Stimulated activated CD8-positive, alpha-beta memory T cell treated with anti-CD3 and anti-CD28 coated beads, Interleukin-4, amount 100 ng/mL, for 4 hours (primary cell): Measurements from ENCODE around the gene CRKL.
"Not testable (repeated sequence)": the region's sequence is repeated elsewhere in the genome, so short reads cannot be mapped to it uniquely, and the experiment has no call there.

Experiments
- DNase-seq, 2 donors: peaks; one replicate each; pipeline ENCODE4 v3.0.0-alpha.2; 2020; ENCODE audit warnings: low read depth in 2 of 2, low spot score in 1 of 2

Gene CRKL

DNA sequence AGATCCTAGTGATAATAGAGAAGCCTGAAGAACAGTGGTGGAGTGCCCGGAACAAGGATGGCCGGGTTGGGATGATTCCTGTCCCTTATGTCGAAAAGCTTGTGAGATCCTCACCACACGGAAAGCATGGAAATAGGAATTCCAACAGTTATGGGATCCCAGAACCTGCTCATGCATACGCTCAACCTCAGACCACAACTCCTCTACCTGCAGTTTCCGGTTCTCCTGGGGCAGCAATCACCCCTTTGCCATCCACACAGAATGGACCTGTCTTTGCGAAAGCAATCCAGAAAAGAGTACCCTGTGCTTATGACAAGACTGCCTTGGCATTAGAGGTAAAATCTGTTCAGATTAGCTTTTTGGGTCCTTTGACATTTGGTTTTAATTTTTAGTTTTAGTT, 16.7 kb downstream of the CRKL start:
- DNase-seq, result no peak

DNA sequence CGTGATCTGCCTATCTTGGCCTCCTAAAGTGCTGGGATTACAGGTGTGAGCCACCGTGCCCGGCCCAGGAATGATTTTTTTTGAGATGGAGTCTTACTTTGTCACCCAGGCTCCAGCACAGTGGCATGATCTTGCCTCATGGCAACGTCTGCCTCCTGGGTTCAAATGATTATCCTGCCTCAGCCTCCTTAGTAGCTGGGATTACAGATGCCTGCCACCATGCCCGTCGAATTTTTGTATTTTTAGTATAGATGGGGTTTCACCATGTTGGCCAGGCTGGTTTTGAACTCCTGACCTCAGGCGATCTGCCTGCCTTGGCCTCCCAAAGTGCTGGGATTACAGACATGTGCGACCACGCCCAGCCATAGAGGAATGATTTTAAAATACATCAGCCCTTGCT, 17.8 kb downstream of the CRKL start:
- not testable (repeated sequence) for DNase-seq

DNA sequence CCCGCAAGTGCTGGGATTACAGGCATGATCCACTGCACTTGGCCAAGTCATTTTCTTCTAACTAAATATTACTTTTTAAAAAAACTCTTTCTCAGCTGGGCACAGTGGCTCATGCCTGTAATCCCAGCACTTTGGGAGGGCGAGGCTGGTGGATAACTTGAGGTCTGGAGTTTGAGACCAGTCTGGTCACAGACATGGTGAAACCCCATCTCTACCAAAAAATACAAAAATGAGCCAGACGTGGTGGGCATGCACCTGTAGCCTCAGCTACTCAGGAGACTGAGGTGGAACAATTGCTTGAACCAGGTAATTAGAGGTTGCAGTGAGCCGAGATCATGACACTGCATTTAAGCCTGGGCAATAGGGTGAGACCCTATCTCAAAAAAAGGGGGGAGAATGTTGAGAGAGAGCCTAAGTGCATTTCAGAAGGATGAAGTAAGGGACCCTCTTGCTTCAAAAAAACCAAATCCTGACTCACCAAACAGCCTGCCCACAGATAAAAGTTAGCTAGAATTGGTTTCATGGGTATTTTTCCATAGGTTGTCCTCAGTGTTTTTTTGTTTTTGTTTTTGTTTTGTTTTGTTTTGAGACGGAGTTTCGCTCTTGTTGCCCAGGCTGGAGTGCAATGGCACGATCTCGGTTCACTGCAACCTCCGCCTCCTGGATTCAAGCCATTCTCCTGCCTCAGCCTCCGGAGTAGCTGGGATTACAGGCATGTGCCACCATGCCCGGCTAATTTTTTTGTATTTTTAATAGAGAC, 18.8 kb downstream of the CRKL start:
- not testable (repeated sequence) for DNase-seq

DNA sequence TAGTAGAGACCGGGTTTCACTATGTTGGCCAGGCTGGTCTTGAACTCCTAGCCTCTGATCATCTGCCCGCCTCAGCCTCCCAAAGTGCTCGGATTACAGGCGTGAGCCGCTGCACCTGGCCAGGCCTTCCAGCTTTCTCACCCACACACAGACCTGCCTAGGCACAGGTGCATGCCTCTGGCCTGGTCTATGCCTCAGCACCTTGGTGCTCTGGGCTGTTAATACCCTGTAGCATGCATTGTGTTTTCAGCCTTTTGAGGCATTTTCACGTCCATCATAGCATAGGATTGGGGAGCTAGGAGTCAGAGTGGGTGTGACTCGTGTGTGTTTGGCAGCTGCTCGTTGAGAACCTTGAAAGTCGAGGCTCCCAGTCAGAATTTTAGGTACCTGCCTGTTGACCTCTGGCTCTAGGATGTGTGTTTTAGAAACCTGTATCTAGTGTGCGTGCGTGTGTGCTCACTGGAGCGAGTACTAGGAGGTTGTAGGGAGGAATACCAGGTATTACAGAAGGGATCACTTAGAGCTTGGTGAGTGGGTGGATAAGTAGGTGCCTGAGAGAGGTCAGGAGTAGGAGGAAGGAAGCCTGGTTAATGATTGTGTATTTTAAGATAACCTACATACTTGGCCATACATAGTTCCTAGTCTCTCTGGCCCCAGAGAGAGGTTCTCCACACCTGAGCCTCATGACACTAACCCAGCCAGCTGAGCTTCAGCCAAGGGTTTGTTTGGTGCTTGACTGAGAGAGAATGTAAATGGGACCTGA, 20.0 kb downstream of the CRKL start:
- DNase-seq, result no peak

DNA sequence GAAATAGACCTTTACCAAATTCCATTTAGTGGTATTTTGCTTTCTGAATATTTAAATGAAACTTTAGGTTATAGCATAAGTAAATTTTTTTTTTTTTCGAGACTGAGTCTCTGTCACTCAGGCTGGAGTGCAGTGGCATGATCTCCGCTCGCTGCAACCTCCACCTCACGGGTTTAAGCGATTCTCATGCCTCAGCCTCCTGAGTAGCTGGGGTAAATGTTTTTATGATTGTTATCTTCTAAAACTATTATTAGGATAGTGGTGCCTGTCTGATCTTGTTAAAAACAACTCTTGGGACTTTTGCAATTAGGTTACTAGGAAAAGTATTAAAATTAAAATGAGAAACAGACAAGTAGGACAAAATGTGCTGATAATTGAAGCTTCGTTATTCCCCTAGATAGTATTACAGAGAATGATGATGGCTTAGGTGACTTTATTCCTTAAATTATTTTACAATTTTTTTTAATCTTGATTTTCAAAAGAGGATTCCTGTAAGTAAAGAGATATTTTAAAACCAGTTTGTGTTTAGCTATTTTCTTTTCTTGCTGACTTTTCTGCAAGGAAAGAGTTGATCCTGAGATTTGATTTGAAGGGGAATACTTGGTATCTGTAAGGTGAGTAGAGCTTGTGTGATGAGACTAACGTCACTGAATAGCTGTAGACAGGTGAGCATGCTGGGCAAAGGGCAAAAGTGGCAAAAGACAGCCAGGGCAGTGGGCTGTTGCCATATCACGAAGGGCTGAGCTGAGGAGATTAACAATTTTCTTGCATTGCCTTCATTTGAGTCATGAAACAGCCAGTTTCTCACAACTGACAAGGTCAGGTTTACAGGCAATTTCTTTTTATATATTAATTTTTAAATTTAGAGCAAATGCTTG, 20.8 kb downstream of the CRKL start:
- no peak for DNase-seq

DNA sequence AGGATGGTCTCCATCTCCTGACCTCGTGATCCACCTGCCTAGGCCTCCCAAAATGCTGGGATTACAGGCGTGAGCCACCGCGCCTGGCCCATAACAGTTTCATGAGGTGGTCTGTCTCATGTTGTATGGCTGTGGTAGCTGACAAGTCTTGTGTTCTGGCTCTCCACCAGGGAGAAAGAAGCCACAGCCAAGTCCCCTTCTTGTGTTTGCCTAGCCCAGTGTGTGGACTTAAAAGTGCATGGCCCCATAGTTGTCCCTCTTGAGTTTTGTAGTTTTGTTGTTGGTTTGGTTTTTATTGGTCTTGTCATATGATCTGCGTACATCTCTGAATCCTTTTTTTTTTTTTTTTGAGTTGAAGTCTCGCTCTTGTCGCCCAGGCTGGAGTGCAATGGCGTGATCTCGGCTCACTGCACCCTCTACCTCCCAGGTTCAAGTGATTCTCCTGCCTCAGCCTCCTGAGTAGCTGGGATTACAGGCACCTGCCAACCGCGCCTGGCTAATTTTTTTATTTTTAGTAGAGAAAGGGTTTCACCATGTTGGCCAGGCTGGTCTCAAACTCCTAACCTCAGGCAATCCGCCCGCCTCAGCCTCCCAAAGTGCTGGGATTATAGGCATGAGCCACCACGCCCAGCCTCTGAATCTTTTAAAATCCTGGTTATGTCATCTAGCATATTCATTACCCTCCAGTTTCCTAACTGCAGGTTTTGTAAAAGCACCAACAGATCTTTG, 22.4 kb downstream of the CRKL start:
- not testable (repeated sequence) for DNase-seq

DNA sequence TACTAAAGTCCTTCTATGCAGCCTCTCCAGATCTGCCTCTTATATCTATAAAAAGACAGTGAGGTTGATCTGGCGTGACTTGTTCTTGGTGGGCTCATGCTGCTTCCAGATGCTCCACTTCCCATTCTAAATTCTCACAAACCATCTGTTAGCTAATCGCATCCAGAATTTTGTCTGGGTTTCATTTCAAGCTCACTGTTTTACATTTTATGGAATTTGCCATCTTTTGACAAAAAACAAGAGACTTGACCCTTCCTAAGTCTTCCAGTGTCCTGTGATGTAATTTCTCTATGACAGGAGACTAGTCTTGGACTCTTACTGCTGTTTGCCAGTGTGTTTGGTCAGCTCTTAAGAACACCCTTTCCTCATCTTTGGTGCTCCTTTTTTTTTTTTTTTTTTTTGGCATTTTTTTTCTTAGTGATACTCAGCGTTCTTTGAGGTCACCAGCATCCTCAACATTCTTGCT, 23.0 kb downstream of the CRKL start:
- DNase-seq, result no peak

DNA sequence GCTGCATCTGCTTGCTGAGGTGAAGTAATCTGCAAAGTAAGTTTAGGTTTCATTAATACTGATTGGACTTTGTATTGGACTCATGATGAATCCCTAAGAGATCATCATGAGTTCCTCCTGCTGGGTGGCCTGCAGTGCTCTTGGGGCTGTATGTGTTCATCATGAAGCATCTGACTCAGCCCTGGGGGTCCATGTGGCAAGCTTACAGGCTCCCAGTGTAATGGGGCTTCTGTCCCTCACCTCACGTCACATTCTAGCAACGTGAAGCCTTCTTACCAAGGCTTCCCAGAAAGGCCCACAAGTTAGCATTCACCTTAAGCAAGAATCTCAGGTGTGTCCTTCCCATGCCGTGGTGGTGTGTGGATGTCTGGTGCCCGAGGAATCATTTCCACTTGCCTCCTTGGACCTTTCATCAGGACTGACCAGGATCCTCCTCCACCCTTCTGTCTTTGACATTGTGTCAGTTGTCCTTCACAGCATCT, 23.7 kb downstream of the CRKL start:
- DNase-seq, result no peak

DNA sequence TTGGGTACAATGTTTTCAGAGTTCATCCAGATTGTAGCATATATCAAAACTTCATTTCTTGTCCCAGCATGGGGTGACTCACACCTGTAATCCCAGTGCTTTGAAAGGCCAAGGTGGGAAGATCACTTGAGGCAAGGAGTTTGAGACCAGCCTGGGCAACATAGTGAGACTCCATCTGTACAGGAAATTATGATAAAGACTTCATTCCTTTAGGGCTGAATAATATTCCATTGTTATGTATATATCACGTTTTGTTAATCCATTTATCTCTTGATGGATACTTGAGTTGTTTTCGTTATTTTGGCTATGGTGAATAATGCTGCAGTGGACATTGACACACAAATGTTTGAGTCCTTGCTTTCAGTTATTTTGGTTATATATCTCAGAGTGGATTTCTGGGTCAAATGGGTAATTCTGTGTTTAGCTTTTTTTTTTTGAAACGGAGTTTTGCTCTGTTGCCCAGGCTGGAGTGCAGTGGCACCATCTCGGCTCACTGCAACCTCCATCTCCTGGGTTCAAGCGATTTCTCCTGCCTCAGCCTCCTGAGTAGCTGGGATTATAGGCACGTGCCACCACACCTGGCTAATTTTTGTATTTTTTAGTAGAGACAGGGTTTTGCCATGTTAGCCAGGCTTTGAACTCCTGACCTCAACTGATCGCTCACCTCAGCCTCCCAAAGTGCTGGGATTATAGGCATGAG, 25.1 kb downstream of the CRKL start:
- not testable (repeated sequence) for DNase-seq

DNA sequence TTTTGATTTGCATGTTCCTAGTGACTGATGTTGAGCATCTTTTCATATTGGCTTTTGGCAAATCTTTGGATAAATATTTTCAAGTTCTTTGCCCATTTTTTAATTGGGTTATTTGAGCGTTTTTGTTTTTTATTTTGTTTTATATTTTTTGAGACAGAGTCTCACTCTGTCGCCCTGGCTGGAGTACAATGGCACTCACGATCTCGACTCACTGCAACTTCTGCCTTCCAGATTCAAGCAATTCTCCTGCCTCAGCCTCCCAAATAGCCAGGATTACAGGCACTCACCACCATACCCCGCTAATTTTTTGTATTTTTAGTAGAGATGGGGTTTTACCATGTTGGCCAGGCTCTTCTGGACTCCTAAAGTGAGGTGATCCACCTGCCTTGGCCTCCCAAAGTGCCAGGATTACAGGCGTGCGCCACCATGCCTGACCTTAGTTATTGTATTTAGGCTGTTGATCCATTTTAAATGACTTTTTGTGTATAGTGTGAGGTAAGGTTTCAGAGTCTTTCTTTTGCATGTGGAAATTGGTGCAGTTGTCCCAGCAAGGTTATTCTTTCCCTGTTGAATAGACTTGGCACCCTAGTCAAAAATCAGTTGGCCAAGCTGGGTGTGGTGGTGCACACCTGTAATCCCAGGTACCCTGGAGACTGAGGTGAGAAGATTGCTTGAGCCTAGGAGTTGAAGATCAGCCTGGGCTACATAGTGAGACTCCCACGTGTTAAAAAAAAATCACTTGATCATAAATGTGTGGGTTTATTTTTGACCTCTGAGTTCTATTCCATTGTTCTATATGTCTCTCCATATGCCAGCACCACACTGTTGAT, 26.1 kb downstream of the CRKL start:
- no peak for DNase-seq

DNA sequence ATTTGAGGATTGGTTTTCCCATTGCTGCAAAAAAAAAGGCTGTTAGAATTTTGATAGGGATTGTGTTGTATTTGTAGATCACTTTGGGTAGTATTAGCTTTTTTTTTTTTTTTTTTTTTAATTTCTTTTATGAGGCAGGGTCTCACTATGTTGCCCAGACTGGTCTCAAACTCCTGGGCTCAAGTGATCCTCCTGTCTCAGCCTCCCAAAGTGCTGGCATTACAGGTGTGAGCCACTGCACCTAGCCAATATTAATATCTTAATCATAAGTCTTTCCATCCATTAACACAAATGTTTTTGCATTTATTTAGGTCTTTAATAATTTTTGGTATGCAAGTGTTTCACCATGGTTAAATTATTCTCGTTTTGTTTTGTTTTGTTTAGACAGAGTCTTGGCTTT, 26.8 kb downstream of the CRKL start:
- DNase-seq, result no peak

DNA sequence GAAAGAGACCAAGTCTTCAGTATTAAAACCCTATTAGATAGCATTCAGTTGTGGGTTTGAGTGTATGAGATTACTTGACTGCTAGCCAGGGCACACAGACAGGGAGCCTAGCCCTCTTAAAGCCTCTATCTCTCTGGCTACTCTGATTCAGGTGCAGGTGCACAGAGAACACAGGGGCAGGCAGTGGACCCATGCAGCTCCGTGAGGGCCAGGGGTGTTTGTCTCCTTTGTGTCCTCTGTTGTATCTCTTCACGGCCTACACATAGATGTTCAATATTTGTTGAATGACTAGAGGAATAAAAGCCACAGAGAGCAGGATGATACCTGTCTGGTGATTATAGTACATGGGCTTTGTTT, 28.3 kb downstream of the CRKL start:
- DNase-seq, result no peak

DNA sequence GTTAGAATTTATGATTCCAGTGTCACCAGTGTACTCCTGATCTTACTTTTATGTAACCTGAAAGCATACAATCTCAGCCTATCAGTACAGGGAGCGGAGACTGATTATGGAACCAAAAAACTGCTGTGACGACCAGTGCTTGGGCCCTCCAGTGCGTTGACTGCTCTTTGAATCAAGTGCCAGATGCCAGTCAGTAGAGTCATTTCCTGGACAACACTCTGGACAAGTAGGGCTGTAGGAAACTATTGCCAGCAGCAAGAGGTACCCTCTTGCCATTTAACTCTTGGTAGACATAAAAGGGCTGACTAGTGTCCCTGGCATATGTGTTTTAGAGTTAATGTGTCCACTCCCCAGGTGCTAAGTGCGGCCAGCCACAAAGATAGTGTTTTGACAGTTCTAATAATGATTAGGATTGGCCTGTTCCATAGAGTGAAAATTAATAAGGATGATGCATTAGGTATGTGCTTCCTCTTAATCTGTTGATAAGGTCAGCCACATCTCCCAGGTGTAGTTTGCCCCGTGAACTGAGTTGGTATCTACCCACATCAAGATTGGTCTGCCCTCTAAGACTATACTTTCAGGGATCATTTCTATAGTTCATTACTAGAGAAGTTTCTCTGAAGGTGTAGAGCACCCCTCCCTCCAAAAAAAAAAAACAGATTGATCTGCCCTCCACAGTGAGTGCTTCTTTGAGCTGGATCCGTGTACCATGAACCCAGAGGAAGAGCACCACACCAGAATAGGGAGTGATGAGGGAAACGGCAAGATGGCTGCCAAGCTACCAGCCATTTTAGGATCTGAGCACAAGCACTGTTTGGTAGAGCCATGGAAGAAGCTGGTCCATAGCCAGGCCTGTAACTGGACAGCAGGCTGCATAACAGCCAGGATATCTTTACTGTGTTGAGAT, 29.1 kb downstream of the CRKL start:
- no peak for DNase-seq

DNA sequence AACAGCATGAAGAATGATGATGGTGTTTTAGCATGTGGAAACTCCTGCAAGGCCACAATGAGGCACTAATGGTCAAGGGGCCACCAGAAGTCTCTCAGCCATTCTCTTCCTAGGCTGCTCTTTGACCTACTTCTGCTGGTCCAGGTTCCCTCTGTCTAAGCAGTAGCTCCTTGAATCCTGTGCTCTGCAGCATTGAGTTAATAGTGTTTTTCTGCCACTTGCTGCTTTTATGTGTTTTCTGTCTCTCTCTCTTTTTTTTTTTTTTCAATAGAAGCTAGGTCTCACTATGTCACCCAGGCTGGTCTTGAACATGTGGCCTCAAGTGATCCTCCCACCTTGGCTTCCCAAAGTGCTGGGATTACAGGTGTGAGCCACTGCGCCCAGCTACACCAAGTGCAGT, 29.8 kb downstream of the CRKL start:
- no peak for DNase-seq

DNA sequence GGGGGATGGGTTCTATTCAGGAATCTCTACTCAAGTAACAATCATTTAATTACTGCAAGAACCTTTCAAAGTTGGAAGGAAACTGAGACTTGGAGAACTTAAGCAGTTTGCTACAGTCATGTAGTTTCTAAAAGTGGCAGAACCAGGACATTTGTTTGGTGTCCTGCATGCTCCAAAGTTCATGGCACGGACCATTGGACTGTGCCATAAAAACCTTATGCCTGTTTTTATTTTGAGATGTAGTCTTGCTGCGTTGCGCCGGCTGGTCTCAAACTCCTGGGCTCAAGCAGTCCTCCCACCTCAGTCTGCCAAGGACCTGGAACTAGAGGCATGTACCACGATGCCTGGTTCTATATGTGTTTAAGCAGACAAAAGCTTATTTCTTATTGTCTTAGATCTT, 31.2 kb downstream of the CRKL start:
- DNase-seq, result no peak

DNA sequence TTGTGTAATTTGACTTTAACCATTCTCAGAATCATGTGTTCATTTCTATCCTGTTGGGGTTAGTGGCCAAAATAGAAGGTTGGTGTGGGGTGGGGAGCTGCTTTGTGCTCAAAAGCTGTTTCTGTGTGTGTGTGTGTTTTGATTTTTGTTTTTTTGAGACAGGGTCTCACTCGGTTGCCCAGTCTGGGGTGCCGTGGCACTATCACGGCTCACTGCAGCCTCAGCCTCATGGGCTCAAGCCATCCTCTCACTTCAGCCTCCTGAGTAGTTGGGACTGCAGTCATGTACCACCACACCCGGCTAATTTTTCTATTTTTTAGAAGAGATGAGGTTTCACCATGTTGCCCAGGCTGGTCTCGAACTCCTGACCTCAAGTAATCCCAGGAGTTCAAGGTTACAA, 31.8 kb downstream of the CRKL start:
- DNase-seq, result no peak

DNA sequence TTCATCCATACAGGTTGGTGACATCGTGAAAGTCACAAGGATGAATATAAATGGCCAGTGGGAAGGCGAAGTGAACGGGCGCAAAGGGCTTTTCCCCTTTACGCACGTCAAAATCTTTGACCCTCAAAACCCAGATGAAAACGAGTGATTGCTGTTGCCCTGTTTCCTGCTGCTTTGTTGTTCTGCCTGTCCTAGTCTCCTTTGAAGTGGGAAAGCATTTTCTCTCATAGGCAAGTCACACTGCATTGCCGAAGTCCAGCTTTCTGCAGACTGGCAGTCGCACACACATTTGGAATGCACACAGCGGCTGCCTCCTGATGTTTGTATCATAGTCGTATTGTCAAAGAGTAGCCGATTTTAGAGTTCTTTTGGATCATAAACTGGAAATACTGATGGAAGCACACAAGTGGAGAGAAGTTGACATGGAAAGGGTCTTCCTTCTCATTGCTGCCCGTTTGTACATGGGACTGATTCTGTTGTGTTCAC, 32.5 kb downstream of the CRKL start:
- no peak for DNase-seq
